HG03135 (cell line): ENCODE results near the gene NOTCH2.
"Not testable (repeated sequence)": the region's sequence is repeated elsewhere in the genome, so short reads cannot be mapped to it uniquely, and the experiment has no call there.

Experiments used
- ATAC-seq: cut with Tn5 transposase; IDR thresholded peaks from one replicate; pipeline ENCODE4 v1.9.1; 2021; ENCODE audit warnings: mild to moderate bottlenecking, moderate library complexity; ENCODE audit not compliant: unreplicated experiment

Gene NOTCH2

DNA sequence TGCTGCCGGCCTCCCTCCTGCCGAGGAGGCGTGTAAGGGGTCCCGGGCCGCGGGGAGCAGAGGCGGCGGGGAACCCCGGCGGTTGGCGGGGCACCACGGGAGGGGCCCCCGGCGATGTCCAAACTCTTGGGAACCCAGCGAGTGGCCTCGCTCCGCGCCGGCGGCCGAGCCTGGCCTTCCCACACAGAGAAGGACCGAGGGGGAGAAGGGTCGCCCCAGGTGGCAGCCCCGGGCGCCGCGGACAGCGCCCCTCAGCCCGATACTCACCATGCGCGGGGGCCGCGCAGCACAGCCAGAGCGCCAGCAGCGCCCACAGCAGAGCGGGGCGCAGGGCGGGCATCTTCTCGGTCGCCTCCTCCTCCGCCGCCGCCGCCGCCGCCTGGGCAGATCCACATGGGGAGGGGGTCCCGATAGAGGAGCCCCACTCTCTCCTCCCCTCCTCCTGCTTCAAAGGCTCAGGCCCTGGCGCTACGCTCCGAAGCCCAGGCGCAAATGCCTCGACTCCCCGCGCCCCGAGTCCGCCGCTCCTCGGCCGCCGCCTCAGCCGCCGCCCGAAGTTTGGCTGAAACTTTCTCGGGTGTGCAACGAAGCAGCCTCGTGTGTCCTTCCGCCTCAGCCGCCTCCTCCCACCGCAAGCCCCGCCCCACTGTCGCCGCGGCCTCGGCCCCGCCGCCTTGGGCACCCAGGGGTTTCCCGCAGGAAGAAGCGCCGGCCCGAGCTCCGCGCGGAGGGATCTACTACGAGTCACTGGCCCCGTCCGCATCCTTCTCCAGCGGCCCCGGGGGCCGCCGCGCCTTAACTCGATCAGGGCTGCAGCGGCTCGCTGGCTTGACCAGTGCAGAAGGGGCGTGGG, at the start of gene NOTCH2:
NOTCH2 (minus strand) TSS at position 596 of the 853 bp plus-strand sequence; CDS start at position 340, 256 bp downstream.
- not testable (repeated sequence) for ATAC-seq

DNA sequence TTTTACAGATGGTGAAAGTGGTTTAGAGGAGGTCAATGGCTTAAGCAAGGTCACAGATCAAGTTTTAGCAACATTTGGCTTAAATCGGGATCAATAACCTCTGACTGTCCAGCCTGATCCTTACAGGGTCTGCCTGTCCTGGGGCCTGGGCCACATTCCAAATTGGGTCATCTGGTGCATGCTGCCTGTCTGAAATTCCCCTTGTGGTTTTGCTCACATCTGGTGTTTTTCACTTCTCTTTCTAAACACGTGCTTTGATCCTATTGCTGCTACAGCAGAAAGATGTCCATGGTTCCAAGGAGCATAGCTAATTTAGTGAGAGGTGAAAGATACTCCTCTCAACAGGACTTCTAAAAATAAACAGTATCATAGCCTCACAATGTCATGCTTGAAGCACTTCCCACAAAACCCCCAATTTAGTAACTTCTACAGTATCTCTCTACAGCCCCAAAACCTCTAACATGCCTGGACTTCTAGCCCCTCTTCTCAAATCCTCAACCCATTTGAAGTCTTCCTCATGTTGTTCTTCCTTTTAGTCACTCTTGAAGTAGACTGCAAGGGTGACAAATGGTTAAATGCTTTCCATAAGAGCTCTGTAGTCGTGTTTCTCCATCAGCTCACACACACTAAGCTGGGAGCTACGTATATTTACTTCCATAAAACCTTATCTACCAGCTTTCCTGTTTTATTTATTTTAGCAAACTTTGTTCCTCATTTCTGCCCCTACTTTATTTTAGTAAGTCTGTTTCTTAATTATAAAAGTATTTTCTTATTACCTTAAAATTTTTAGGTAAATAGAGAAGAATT, 48.1 kb upstream of the NOTCH2 start:
- ATAC-seq: peak; percentile 46

DNA sequence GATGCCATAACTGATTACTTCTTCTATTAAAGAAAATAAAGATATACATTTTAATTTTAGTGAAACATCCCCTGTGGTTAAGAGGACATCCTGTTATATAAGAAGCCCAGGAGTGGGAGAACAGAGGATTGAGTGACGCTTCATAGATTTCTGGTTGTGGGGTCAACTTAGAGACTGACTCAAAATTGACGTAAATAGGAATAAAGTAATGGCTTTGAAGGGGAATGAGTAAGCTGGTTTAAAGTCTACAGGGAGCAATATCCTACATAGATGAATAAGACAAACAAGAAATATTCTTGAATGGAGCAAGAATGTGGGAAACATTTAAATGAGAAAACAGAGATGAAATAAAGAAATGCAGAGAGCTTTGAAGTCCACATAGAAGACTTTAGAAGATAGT, 46.6 kb upstream of the NOTCH2 start:
- ATAC-seq: not testable (repeated sequence)

DNA sequence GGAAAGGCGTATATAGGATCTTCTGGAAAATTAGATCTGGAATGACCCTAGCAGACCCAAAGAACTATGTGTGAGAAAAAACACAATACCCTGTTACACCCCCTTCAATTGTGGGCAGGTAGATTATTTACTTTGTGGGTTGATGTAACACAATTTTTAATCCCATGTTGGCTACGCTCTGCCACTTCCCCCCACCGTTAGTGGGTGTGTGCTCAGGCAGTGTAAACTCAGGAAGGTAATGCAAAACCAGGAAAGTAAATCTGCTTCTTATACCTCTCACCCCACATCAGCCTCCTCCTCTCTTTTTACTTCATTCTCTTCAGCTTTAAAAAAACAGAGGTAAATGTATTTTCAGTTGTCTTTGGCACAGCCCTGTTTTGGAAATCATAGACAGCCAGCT, 43.7 kb upstream of the NOTCH2 start:
- ATAC-seq: not testable (repeated sequence)

DNA sequence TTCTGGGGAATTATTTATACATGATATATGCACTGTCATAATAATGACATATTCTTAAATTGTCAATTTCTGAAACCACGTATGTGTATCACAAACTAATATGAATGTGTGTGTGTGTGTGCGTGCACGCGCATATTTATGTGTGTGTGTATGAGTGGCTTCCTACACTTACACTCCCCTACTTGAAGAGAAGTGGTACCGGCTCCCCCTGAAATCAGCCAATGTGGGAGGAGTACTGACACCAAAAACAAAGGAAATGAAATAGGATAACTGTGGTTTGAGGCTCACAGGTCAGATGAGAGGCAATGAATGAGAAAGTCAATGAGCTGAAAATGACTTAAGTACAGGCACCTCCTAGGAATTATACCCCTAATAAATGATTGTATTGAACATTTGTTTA, 42.8 kb upstream of the NOTCH2 start:
- not testable (repeated sequence) for ATAC-seq

DNA sequence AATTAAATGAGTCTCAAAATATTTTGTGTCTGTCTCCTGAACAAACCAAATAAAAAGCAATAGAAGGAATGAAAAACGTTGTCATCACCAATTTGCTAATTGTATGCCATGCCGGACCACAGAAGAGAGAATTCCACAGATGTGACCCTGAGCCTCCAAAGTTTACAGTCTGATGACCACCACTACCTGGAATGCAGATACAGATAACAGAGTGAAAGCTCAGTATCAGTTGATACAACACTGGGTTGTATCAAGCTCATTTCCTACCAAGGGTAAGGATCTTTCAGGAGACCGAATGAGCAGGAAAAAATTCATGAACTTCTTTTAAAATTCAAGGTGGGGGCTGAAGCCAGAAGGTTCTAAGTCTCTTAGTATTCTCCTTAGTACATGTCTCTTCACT, 42.3 kb upstream of the NOTCH2 start:
- not testable (repeated sequence) for ATAC-seq

DNA sequence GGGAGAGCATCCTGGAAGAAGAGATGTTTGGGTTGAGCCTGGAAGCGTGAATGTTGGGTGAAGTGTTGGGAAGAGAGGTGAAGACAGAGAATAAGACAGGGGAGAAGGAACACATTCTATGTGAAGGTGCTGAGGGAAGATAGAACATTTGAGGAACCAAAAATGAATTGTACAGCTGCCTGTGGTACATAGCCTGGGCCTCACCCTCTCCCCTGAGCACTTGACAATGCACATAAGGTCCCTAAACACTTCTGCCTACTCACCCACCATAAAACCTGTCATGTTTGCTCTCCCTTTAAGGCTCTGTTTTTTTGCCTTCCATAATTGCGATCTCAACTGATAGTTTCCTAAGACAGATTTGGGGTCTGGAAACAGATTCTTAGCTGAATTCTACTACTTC, 41.5 kb upstream of the NOTCH2 start:
- ATAC-seq: not testable (repeated sequence)

DNA sequence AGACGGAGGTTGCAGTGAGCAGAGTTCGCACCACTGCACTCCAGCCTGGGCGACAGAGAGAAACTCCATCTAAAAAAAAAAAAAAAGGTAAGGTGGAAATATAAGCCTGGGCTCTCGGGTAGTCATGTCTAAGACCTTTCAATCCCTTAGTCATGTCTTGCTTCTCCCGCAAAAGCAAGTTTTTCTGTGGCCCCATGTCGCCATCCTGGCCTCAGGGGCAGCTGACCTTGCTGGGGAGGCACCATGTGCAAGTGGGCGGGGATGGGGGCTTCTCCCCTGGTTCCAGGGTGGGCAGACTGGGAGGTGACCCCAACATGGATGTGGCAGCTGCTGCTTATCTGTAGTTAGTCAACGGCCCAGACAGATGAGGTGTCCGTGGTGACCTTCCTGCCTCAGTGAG, 40.2 kb upstream of the NOTCH2 start:
- not testable (repeated sequence) for ATAC-seq

DNA sequence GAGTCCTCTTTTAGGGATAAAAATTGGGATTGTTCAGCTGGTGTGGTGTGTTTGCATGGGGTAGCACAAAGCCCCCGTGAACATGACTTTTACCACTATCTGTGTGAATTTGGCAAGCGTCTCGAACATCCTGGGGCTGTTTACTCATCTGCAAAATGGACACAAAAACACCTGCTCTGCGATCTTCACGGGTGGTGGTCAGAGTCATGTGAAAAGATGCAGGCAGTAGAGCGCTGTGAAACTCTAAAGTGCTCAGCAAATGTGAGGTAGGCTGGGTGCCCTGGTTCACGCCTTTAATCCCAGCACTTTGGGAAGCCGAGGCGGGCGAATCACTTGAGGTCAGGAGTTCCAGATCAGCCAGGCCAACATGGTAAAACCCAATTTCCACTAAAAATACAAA, 39.7 kb upstream of the NOTCH2 start:
- ATAC-seq: not testable (repeated sequence)

DNA sequence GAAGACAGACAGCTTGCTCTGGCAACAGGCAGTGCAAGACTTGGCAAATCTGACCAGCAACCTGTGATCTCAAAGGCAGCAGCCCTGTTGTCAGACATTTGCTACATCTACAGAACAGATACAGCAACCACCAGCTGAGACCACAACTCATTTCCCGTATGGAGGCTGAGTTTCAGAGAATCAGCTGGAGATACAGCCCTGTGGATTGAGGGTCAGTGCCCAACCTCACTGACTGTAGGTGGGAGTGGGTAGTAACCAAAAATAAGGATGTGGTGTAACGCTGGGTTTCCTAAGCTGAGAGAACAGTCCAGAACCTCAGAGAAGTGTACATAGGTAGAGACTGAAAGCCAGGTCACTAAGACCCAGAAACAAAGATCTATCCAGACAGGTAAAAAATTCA, 35.8 kb upstream of the NOTCH2 start:
- not testable (repeated sequence) for ATAC-seq

DNA sequence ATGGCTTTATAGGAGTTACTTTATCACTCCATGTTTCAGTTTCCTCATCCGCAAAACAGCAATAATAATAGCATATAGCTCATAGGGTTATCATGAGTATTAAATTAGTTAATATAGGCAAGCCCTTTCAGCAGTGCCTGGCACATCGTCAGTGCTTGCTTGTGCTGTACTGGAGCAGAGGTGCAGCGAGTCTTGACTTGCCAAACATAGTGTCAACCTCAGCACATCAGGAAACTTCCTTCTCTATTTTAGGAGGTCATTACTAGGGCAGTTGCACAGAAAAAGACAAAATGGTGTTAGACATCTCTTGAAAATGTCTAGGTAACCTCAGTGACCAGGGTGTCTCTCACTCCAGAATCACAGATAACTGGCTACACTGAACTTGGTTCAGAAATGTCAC, 34.3 kb upstream of the NOTCH2 start:
- ATAC-seq: not testable (repeated sequence)

DNA sequence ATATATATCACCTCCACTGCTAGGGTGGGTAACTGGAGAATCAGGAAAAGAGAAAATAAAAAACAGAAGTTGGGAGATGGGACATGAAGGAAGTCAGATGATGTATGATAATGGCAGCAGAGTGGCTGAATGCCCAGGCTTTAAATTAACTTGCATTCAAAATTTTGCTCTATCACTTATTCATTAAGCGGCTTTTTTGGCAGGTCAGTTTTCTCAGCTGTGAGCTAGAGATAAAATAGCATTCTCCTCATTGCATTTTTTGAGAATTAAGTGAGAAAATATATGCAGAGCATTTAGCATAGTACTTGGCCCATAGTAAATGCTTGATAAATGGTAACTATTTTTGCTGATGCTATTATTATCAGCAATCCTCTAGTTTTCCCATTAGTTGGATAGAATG, 32.1 kb upstream of the NOTCH2 start:
- ATAC-seq: not testable (repeated sequence)

DNA sequence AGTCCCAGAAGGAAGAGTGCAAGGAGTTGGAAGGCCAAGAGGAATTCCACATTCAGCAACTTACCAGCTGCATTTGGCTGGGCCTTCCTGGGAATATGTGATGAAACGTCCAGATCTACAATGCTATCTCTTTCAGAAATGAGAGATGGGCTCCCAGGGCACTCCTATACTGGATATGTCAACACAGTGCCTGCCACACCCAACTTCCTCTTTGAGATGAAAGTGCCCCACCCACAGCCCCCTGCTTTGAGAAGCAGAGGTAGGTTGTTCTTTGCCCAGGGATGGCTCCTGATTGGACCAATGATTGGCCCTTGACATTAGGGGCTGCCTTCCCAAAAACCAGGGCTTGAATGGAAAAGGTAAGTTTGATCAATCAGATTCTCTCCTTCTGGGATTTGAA, 31.1 kb upstream of the NOTCH2 start:
- ATAC-seq: not testable (repeated sequence)

DNA sequence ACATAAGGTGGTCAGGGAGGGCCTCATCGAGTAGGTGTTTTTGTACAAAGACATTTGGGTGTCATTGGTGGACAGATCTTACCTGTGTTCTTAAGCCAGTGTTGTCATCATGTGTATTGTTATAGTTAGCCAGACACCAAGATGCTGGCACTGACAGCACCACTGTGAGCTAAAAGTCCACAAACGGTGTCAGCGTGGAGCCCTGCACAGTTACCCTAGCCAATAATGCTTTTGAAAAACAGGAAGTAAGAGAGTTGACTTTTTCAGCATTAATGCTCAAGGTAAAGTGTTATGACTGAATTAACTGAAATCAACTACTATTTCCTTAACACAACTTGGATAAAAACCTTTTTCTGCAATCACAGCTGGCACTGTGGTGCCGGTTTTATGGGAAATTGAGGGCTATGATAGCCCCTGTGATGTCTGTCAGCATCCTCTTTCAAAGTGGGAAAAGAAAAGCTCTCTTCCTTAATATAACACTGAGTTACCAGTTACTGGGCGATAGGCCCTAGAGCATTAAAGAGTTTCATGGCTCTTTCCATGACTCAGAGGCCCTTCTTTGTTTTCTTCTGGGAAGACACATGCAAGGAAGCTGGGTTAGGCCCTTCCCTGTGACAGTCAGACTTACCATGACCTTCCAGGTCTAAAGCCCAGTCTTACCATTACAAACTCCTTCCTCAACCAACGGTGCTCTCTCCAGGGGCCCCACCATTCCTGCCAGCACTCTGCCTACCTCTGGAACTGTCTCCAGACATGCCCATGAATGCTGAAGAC, 29.7 kb upstream of the NOTCH2 start:
- not testable (repeated sequence) for ATAC-seq

DNA sequence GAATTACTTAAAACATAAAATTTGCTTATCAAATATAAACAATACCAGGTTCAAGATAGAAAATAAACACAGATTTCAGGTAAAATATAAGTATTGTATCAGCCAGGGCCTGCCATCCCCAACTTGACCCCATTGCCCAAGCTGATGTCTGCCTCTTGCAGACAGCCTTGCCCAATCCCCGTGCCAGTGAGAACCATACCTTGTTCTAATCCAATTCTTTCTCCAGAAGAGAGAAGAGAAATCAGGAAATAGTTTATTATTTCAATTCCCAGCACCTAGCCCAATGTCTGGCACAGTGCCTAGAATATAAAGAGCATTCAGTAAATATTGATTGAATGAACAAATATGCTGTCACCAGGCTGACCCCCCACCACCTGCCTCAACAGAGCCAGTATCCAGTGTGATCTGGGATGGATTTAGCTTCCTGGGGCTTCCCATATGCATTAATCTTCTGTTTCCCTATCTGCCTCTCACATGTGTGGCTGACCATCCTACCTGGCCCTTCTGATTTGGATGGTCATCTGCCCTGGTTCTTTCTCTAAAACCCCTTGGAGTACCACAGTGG, 27.6 kb upstream of the NOTCH2 start:
- not testable (repeated sequence) for ATAC-seq

DNA sequence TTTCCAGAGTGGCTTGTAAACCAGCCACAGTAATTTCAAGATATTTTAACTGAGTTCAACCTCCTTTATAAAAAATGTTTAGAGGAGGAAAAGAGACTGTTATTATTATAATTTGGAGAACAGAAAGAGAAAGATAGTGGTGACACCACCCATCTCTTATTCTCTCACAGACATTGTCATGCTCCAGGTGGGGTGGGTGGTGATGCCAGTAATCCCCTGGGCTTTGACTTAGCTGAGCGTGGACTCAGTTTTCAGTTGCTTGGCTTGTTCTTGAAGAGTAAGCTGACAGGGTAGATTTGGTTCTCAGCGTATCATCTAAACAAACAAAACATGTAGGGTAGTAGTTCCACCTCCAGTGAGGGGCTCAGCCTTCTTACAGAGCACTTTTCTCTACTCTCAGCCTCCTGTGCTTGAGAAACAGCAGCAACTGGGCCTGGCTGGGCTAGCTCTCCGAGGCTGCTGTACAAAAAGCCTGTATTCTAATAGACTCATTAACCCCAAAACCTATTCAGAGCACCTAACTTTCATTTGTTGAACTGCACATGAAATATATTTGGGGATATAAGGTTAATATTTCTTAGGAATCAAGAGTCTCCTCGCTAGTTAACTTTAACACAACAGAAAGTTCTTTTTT, 24.2 kb upstream of the NOTCH2 start:
- not testable (repeated sequence) for ATAC-seq

DNA sequence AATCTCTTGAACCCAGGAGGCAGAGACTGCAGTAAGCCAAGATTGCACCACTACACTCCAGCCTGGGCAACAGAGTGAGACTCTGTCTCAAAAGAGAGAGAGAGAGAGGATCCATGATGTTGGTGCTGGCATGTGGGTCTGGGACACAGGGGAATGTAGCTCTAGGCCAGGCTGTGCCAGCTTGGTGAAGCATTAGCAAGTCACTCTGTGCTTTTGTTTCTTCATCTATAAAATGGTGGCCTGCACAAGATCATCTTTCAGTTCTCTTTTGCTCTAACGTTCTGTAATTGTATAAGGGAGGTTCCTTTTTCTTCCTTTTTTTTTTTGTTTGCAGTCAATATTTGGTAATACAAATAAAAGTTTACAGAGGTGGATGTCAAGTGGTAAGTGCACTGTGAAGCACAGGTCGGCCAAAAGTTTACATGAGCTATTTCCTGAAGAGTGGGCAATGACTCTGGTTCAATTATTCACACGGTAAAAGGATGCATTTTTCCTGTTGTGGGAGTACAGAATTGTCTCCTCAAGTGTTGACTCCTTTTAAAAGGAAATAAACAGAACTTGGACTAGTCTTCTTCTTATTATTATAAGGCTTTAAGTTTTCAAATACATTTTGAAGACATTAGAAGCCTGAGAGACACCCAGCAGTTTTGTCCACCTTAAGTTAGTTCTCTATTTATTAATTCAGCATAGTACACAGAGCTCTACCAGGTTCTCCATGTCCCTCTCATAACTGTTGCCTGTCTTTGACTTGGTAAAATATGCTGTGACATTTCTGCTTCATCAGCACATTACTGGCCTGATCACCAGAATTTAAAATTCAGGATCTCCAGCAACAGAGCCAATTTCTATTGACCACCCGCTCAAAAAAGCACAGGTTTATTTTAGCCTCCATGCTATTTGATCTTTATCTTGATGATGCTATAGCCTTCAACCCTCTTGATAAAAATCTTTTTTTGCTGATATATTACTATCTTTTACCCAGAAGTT, 23.1 kb upstream of the NOTCH2 start:
- not testable (repeated sequence) for ATAC-seq

DNA sequence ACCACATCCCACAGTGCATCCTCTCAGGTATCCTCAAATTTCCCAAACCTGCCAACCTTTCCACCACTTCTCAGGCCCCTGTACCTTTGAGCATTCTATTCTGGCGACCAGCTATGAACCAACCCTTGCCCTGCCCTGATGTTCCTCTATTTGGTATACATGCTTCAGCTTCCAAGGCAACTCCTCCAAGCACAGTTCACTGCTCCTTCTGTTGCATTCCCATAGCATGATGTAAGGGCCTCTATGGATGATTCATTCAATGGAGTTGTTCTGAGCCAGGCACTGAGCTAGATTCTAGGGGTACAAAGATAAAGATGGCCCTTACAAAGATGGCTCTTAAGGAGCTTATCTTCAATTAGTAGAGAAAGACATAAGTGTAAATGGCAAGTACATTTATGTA, 21.4 kb upstream of the NOTCH2 start:
- not testable (repeated sequence) for ATAC-seq

DNA sequence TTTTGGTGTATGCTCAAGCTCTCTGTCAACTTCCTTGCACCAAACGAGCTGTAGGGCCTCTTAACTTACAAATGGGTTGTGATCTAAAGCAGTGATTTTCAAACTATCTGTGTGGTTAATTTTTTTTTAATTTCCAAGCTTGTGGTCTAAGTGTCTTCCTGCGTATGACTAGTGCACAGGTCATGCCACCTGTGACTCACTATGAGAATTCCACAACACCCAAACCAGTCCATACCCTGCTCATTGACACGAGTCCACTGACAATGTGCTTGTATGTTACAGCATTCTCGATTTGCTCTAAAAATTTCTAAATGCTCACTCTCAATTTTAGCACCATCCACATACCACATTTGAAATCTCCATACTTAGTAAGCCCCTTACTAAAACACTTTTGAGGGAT, 18.5 kb upstream of the NOTCH2 start:
- not testable (repeated sequence) for ATAC-seq
